ENCODE data around the gene APOBEC2. TPM values are rescaled to one million over a fixed set of nuclear protein-coding genes. Genes with fewer than 3 reads are reported as not detected.

Gene APOBEC2
- total and polyA plus RNA-seq, 9 of the 15 experiments (the other 6 are each of a cell fraction or from before 2014, with no cell fraction given) = 0.25 to 1.6 TPM; not detected in 7

GRCh38 chr6:41036186-41036585 is 16.8 kb upstream of the APOBEC2 start (continued):
- TF ChIP-seq MNT (conservative IDR thresholded peaks at IDR 0.05) = no peak

GRCh38 chr6:41036601-41037000 is 16.4 kb upstream of the APOBEC2 start:
- Histone ChIP-seq H3K9me3 (replicated peaks; ENCODE audit: control insufficient read depth, insufficient read depth, low read depth, low read length) (no peaks in the 10 kb centered on the region), H3K79me2 (ENCODE audit: control insufficient read depth, insufficient read depth, low read length) (no peaks in the 10 kb centered on the region), H2AFZ (ENCODE audit: low read depth, low read length) (no peak overlapping the region), H3K4me2 (ENCODE audit: insufficient read depth, low read length) (no peak overlapping the region), H3K36me3 (ENCODE audit: control insufficient read depth, insufficient read depth, low read length) (no peaks in the 10 kb centered on the region), H3K27ac (ENCODE audit: extremely low read depth, low read depth, low read length) (no peak overlapping the region), H3K9ac (ENCODE audit: insufficient read depth in 1 of 2, low read depth in 2 of 2, low read length in 2 of 2) (no peak overlapping the region), H3K4me3 (no peak overlapping the region), H4K20me1 (replicated peaks; ENCODE audit: control insufficient read depth, insufficient read depth, low read length) (peaks cover 7% of the 10 kb centered on the region; the same call in 1 of the 2 replicates), H3K27me3 (ENCODE audit: control insufficient read depth in 2 of 2, insufficient read depth in 2 of 2, low read length in 2 of 2) (peaks cover 0 to 13% of the 10 kb centered on the region in 2 experiments; a peak in 2 of 5 replicates), H3K9me1 (ENCODE audit: control insufficient read depth, insufficient read depth, low read length) (peaks cover 3% of the 10 kb centered on the region), H3K4me1 (replicated peaks in 1 of 2; ENCODE audit: control insufficient read depth in 2 of 2, insufficient read depth in 2 of 2, low read length in 2 of 2) (peaks cover 4 to 9% of the 10 kb centered on the region in 2 experiments; a peak in 3 of 5 replicates)
- FAIRE-seq (no peak), ATAC-seq (no peak), DNase-seq (ENCODE audit: extremely low read depth in 1 of 4, low spot score in 3 of 4) (no peak)
- intact Hi-C loops (cut with micrococcal nuclease) (no loop called here), in situ Hi-C loops (cut with MboI) (loop anchor here (25.0 kb wide), 1 partner anchor 1674 kb away; no protein-coding TSS in a partner anchor)
- BruUV-seq (replicated peaks) = no TSS peak
- ChIA-PET CTCF (ENCODE audit: low intra/inter-chr PET ratio) (interaction anchor here (0.6 kb wide), 1 partner anchor 37 kb away, joined by 3 read pairs; no protein-coding TSS in a partner anchor), POLR2A (interaction anchor here (0.6 to 1.4 kb wide), 3 partner anchors 9 to 300 kb away, joined by 3 to 5 read pairs (median 3); no protein-coding TSS in a partner anchor)
- 42% methylated on average over 2 of the region's 2 CpGs for WGBS (ENCODE audit: insufficient coverage, low coverage, missing lambda C conversion rate)
- TF ChIP-seq FOXP1 (CRISPR knock-in tag; IDR thresholded peaks at IDR 0.05) (no peak), ZMIZ1 (IDR thresholded peaks at IDR 0.05; ENCODE audit: low read depth in 2 of 2, low read length in 2 of 2) (no peak)

Data from K562 (cell line).